Measurements from ENCODE around the gene LTB4R2. TPM values are rescaled to one million over a fixed set of nuclear protein-coding genes. Genes with fewer than 3 reads are reported as not detected.
A peak's percentile ranks its signal among the peaks of the same experiment; 100 is the strongest.

The LTB4R2 gene
- total and polyA plus RNA-seq, 2 experiments from 2014 or later, result 0.40 to 12.6 TPM

DNA sequence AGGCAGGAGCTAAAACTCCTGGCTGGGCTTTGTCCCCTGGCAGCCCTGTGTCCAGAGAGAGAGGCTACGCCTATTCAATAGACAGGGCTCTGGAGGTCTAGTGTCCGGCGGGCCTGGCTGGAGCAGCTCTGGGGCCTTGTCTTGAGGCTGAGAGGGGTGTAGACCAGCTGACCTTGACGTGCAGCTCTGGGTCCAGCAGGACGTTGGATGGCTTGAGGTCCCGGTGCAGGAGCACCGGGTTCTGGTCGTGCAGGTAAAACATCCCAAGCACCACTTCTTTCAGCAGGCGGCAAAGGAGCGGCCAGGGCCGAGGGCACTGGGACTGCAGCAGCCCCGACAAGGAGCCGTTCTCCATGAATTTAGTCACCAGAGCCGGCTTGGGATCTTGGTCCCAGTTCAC, 28.9 kb downstream of the LTB4R2 start (continued):
- TF ChIP-seq, protein P1, sequence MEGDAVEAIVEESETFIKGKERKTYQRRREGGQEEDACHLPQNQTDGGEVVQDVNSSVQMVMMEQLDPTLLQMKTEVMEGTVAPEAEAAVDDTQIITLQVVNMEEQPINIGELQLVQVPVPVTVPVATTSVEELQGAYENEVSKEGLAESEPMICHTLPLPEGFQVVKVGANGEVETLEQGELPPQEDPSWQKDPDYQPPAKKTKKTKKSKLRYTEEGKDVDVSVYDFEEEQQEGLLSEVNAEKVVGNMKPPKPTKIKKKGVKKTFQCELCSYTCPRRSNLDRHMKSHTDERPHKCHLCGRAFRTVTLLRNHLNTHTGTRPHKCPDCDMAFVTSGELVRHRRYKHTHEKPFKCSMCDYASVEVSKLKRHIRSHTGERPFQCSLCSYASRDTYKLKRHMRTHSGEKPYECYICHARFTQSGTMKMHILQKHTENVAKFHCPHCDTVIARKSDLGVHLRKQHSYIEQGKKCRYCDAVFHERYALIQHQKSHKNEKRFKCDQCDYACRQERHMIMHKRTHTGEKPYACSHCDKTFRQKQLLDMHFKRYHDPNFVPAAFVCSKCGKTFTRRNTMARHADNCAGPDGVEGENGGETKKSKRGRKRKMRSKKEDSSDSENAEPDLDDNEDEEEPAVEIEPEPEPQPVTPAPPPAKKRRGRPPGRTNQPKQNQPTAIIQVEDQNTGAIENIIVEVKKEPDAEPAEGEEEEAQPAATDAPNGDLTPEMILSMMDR (conservative IDR thresholded peaks at IDR 0.05; ENCODE audit: low read depth in 2 of 2), result no peak
- TF ChIP-seq JUNB (IDR thresholded peaks at IDR 0.05; ENCODE audit: unreplicated experiment), result no peak
- TF ChIP-seq STAT1 (IDR thresholded peaks at IDR 0.05; ENCODE audit: unreplicated experiment), result no peak
- TF ChIP-seq, protein P2, sequence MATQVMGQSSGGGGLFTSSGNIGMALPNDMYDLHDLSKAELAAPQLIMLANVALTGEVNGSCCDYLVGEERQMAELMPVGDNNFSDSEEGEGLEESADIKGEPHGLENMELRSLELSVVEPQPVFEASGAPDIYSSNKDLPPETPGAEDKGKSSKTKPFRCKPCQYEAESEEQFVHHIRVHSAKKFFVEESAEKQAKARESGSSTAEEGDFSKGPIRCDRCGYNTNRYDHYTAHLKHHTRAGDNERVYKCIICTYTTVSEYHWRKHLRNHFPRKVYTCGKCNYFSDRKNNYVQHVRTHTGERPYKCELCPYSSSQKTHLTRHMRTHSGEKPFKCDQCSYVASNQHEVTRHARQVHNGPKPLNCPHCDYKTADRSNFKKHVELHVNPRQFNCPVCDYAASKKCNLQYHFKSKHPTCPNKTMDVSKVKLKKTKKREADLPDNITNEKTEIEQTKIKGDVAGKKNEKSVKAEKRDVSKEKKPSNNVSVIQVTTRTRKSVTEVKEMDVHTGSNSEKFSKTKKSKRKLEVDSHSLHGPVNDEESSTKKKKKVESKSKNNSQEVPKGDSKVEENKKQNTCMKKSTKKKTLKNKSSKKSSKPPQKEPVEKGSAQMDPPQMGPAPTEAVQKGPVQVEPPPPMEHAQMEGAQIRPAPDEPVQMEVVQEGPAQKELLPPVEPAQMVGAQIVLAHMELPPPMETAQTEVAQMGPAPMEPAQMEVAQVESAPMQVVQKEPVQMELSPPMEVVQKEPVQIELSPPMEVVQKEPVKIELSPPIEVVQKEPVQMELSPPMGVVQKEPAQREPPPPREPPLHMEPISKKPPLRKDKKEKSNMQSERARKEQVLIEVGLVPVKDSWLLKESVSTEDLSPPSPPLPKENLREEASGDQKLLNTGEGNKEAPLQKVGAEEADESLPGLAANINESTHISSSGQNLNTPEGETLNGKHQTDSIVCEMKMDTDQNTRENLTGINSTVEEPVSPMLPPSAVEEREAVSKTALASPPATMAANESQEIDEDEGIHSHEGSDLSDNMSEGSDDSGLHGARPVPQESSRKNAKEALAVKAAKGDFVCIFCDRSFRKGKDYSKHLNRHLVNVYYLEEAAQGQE (IDR thresholded peaks at IDR 0.05; ENCODE audit: unreplicated experiment), result no peak
- TF ChIP-seq EZH2phosphoT487 (IDR thresholded peaks at IDR 0.05; ENCODE audit: unreplicated experiment), result no peak
- TF ChIP-seq EZH2 (IDR thresholded peaks at IDR 0.05; ENCODE audit: low read depth, unreplicated experiment), result no peak
- no peak for TF ChIP-seq ZNF114 (CRISPR knock-in tag; IDR thresholded peaks at IDR 0.05)
- TF ChIP-seq, protein P3, sequence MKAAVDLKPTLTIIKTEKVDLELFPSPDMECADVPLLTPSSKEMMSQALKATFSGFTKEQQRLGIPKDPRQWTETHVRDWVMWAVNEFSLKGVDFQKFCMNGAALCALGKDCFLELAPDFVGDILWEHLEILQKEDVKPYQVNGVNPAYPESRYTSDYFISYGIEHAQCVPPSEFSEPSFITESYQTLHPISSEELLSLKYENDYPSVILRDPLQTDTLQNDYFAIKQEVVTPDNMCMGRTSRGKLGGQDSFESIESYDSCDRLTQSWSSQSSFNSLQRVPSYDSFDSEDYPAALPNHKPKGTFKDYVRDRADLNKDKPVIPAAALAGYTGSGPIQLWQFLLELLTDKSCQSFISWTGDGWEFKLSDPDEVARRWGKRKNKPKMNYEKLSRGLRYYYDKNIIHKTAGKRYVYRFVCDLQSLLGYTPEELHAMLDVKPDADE (IDR thresholded peaks at IDR 0.05), result no peak
- TF ChIP-seq ZNF331 (CRISPR knock-in tag; IDR thresholded peaks at IDR 0.05; ENCODE audit: low read depth), result no peak

DNA sequence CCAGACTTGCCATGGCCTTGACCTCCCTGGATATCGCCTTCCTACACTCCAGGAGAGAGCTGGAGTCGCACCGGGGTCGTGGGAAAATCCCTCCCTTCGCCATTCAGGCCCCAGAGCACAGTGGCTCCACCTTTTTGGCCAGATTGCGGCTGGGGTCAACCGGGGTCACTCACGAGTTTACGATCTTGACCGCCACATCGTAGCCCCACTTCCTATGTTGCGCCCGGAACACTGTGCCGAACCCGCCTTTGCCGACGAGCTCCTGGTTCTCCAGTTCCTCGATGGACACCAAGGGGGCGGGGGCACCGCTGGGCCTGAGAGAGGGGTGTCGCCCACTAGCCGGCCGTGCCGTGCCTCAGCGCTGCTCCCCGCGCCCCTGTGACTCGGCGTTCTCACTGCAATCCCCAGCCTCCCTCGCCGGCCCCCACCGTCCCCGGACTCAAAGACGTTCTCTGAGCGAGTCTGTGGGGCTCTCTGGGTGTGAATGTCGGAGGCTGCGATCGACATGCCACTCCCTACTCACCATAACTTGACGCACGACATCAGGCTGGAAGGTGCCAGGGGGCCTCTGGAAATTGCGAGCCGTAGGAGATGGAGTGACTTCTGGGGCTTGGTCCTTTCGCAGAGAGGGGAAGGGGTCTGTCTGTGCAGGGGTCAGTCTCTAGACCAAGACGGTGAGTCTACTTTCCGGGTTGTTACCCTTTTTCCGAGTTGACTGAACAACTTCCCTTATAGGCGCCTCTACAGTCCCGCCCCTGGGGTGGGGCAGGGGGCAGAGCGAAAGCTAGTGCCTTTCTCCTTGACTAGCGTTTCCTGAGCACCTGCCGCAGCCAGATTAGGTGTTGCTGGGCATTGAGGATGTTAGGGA, 29.6 kb downstream of the LTB4R2 start, which contains the start of gene RIPK3:
TSS of gene RIPK3 (minus strand) at position 708 of the 868 bp plus-strand sequence. CDS start at position 543, 165 bp downstream.
- Histone ChIP-seq H3K4me2 (peak within 1 kb of the TSS; percentile 97), H3F3A (replicated peaks; ENCODE audit: low read depth) (no peaks in the 10 kb centered on the region), H3K27me3 (ENCODE audit: insufficient read depth) (peaks cover 99% of the 10 kb centered on the region), H3K27ac (ENCODE audit: low read depth) (no peak within 1 kb of the TSS), H3K9me2 (ENCODE audit: insufficient read depth) (no peaks in the 10 kb centered on the region), H4K20me1 (replicated peaks; ENCODE audit: insufficient read depth) (peaks cover 4% of the 10 kb centered on the region; the same call in 1 of the 2 replicates), H3K4me1 (ENCODE audit: insufficient read depth) (peaks cover 14% of the 10 kb centered on the region; the same call in 1 of the 2 replicates), H3K4me3 (peak within 1 kb of the TSS; percentile 85), H2AFZ (peak within 1 kb of the TSS; percentile 100), H3K36me3 (ENCODE audit: insufficient read depth) (no peaks in the 10 kb centered on the region), H3K79me2 (replicated peaks; ENCODE audit: insufficient read depth) (no peaks in the 10 kb centered on the region)
- Mint-ChIP-seq H3K27me3 (ENCODE audit: insufficient read depth, low read depth, poor library complexity) (peaks cover 71% of the 10 kb centered on the region), H3K27ac (no peak within 1 kb of the TSS), H3K4me3 (peak within 1 kb of the TSS; percentile 84), H3K4me1 (peaks cover 14% of the 10 kb centered on the region), H3K36me3 (ENCODE audit: low read depth) (no peaks in the 10 kb centered on the region), H3K9me3 (no peaks in the 10 kb centered on the region)
- DNase-seq (ENCODE audit: low spot score), result peak; percentile 72
- TF ChIP-seq EZH2phosphoT487 (IDR thresholded peaks at IDR 0.05; ENCODE audit: unreplicated experiment) (no peak), NANOG (IDR thresholded peaks at IDR 0.05; ENCODE audit: borderline replicate concordance) (no peak), EZH2 (IDR thresholded peaks at IDR 0.05; ENCODE audit: low read depth, unreplicated experiment) (peak; percentile 58)
- ATAC-seq, result peak; percentile 67

Data from GM23338 (cell line).